A549 (cell line): ENCODE results near the gene USP36. TPM values are rescaled to one million over a fixed set of nuclear protein-coding genes. Genes with fewer than 3 reads are reported as not detected.

Experiments
- ATAC-seq, 2 experiments: fragments of 200-7000 bp in 1 of 2; fragments of >200 bp in 1 of 2; cut with Nextera tagmentation in 1 of 2; cut with Tn5 transposase in 1 of 2; 3 replicates each; pipeline versions ENCODE4 v1.8.0 to v1.9.1; 2018 to 2020; ENCODE audit warnings: mild to moderate bottlenecking in 1 of 2, moderate library complexity in 1 of 2
- CTCF ChIA-PET: fragments of 300-600 bp; sonication (Branson Sonifier 250); formaldehyde crosslinking; extraction: SDS; loops from one replicate; lab custom pipeline; 2021; ENCODE audit warnings: antibody characterized with exemption, inconsistent platforms; lab: Yijun Ruan, JAX
- POLR2A ChIA-PET: fragments of 350-600 bp; formaldehyde crosslinking; extraction: SDS; loops from one replicate; lab custom pipeline; 2021; ENCODE audit warnings: antibody characterized with exemption, inconsistent platforms; lab: Yijun Ruan, JAX
- DNase-seq, 2 experiments: peaks; one replicate each; pipeline versions ENCODE4 v3.0.0 to v3.0.0-alpha.2; 2011 to 2016; ENCODE audit warnings: low read depth in 1 of 2, low spot score in 1 of 2
- FAIRE-seq: peaks from 2 replicates; lab custom pipeline; 2011; peaks lifted over from hg19 to GRCh38; lab: Jason Lieb, UNC
- H3K27ac ChIP-seq, 2 experiments: fragments of >200 bp; sonication (Bioruptor Twin); formaldehyde crosslinking; 3 replicates each; pipeline ENCODE4 v1.5.1; 2016 to 2017
- H3K4me1 ChIP-seq: fragments of >200 bp; sonication (Bioruptor Twin); formaldehyde crosslinking; 3 replicates; pipeline ENCODE4 v1.6.1; 2016
- H3K4me2 ChIP-seq: fragments of >200 bp; sonication (Bioruptor Twin); formaldehyde crosslinking; 3 replicates; pipeline ENCODE4 v1.6.1; 2016
- H3K4me3 ChIP-seq: fragments of >200 bp; sonication (Bioruptor Twin); formaldehyde crosslinking; 3 replicates; pipeline ENCODE4 v1.5.1; 2016
- H3K9me3 ChIP-seq: fragments of >200 bp; sonication (Bioruptor Twin); formaldehyde crosslinking; 3 replicates; pipeline ENCODE4 v1.6.1; 2016
- CBX8 ChIP-seq: fragments of 200-600 bp; sonication (generic); IDR thresholded peaks from 2 replicates; pipeline ENCODE4 v1.6.1; 2016
- CHD2 ChIP-seq: fragments of 150-350 bp; IDR thresholded peaks from 2 replicates; pipeline ENCODE4 v1.6.1; 2014; ENCODE audit warnings: low read length; ENCODE audit not compliant: partially characterized antibody
- CHD4 ChIP-seq: fragments of 200-600 bp; sonication (generic); IDR thresholded peaks from 2 replicates; pipeline ENCODE4 v1.6.1; 2016; ENCODE audit warnings: antibody characterized with exemption, mild to moderate bottlenecking, borderline replicate concordance
- EHMT2 ChIP-seq: fragments of 200-600 bp; sonication (generic); IDR thresholded peaks from 2 replicates; pipeline ENCODE4 v1.6.1; 2016; ENCODE audit warnings: antibody characterized with exemption, low read depth, mild to moderate bottlenecking, moderate library complexity
- EP300 ChIP-seq, 2 experiments: fragments of >200 bp; sonication (Bioruptor Twin); formaldehyde crosslinking; IDR thresholded peaks; 2 replicates in 1 of 2; 3 replicates in 1 of 2; pipeline ENCODE4 v1.6.1; 2016 to 2017
- ESRRA ChIP-seq: fragments of 150-350 bp; IDR thresholded peaks from 2 replicates; pipeline ENCODE4 v1.6.1; 2014; ENCODE audit warnings: mild to moderate bottlenecking, low read length, borderline replicate concordance
- FOXS1 ChIP-seq: fragments of 250-450 bp; sonication (Bioruptor Pico); IDR thresholded peaks from 2 replicates; pipeline ENCODE4 v1.5.0; 2020; ENCODE audit warnings: mild to moderate bottlenecking, moderate library complexity
- GATA3 ChIP-seq: IDR thresholded peaks from 2 replicates; pipeline ENCODE4 v1.6.1; 2012; ENCODE audit warnings: borderline replicate concordance
- HDAC2 ChIP-seq: fragments of 200-600 bp; sonication (generic); IDR thresholded peaks from 2 replicates; pipeline ENCODE4 v1.6.1; 2016
- HOXA7 ChIP-seq: fragments of 250-450 bp; sonication (Bioruptor Pico); IDR thresholded peaks from 2 replicates; pipeline ENCODE4 v1.5.0; 2020; ENCODE audit warnings: mild to moderate bottlenecking, moderate library complexity
- HOXB13 ChIP-seq: fragments of 250-450 bp; sonication (Bioruptor Pico); IDR thresholded peaks from 2 replicates; pipeline ENCODE4 v1.5.0; 2020; ENCODE audit warnings: low read depth, mild to moderate bottlenecking, moderate library complexity
- JUN ChIP-seq, 2 experiments: fragments of >200 bp; sonication (Bioruptor Twin); formaldehyde crosslinking; IDR thresholded peaks; 2 replicates in 1 of 2; 3 replicates in 1 of 2; pipeline ENCODE4 v1.6.1; 2016 to 2017
- JUNB ChIP-seq: fragments of >200 bp; sonication (Bioruptor Twin); formaldehyde crosslinking; IDR thresholded peaks from 2 replicates; pipeline ENCODE4 v1.6.1; 2016
- KDM5A ChIP-seq: fragments of 200-600 bp; sonication (generic); IDR thresholded peaks from 2 replicates; pipeline ENCODE4 v1.6.1; 2016; ENCODE audit warnings: antibody characterized with exemption, mild to moderate bottlenecking
- NPAS2 ChIP-seq: fragments of 250-450 bp; sonication (Bioruptor Pico); IDR thresholded peaks from 2 replicates; pipeline ENCODE4 v1.8.0; 2022; ENCODE audit warnings: mild to moderate bottlenecking, moderate library complexity, borderline replicate concordance
- PHF8 ChIP-seq: fragments of 200-600 bp; sonication (generic); IDR thresholded peaks from 2 replicates; pipeline ENCODE4 v1.6.1; 2016; ENCODE audit warnings: low read depth, mild to moderate bottlenecking, antibody characterized with exemption, moderate library complexity, borderline replicate concordance
- RARB ChIP-seq: fragments of 250-450 bp; sonication (Bioruptor Pico); IDR thresholded peaks from 2 replicates; pipeline ENCODE4 v1.8.0; 2021; ENCODE audit warnings: mild to moderate bottlenecking, moderate library complexity
- RCOR1 ChIP-seq: fragments of 150-350 bp; IDR thresholded peaks from 2 replicates; pipeline ENCODE4 v1.6.1; 2014; ENCODE audit warnings: antibody characterized with exemption, low read length, low read depth
- RFX5 ChIP-seq: fragments of 450-650 bp; IDR thresholded peaks from 2 replicates; pipeline ENCODE4 v1.7.1; 2014; ENCODE audit warnings: antibody characterized with exemption, mild to moderate bottlenecking, moderate library complexity
- TFCP2L1 ChIP-seq: fragments of 250-450 bp; sonication (Bioruptor Pico); IDR thresholded peaks from 2 replicates; pipeline ENCODE4 v1.5.0; 2021; ENCODE audit warnings: mild to moderate bottlenecking
- USF2 ChIP-seq: fragments of 450-650 bp; IDR thresholded peaks from 2 replicates; pipeline ENCODE4 v1.6.1; 2014; ENCODE audit warnings: antibody characterized with exemption
- ZFP36 ChIP-seq: fragments of 450-650 bp; IDR thresholded peaks from 2 replicates; pipeline ENCODE4 v1.6.1; 2014; ENCODE audit warnings: borderline replicate concordance; ENCODE audit not compliant: partially characterized antibody
- ZNF302 ChIP-seq: fragments of 250-450 bp; sonication (Bioruptor Pico); IDR thresholded peaks from 2 replicates; pipeline ENCODE4 v1.9.0; 2021; ENCODE audit warnings: inconsistent platforms, mild to moderate bottlenecking, moderate library complexity
- WGBS: methylation state at CpG from one replicate; pipeline ENCODE4 v1.1.6; 2017; ENCODE audit errors: missing lambda C conversion rate; 5-methylcytosine and 5-hydroxymethylcytosine counted together
- polyA plus RNA-seq, 4 experiments: library from polyadenylated mRNA; depleted of rRNA in 3 of 4; stranded (reverse); fragments of >200 nt; fragmentation: RNase III in 1 of 4; extraction: RNeasy Plus Mini Kit Qiagen cat#74134 plus additional on column Dnase treatment in 1 of 4; gene quantifications; 2 replicates in 3 of 4; 3 replicates in 1 of 4; pipeline ENCODE4 v1.2.3, GENCODE V29; 2011 to 2017
- TF ChIP-seq, protein P1 (sequence below): fragments of 150-350 bp; IDR thresholded peaks from 2 replicates; pipeline ENCODE4 v1.6.1; 2014; ENCODE audit warnings: low read depth, mild to moderate bottlenecking, low read length

Gene USP36
- polyA plus RNA-seq, 2 of the 4 experiments (the other 2 are of a cell fraction) = 41.1 to 49.0 TPM

GRCh38 chr17:78879635-78880186 lies 39.1 kb upstream of the USP36 start:
- CTCF ChIA-PET = interaction anchor here (0.9 to 17.8 kb wide), 4 partner anchors 13 to 88 kb away, joined by 3 to 321 read pairs (median 32); no protein-coding TSS in a partner anchor
- WGBS = 92% methylated on average over 28 of the region's 28 CpGs
- peaks cover 43% of the 10 kb centered on the region for H3K4me1 ChIP-seq
- ATAC-seq (no peak), DNase-seq (no peak)
- no peak for TF ChIP-seq HDAC2
- TF ChIP-seq RCOR1 = no peak
- TF ChIP-seq PHF8 = no peak
- no peak for TF ChIP-seq KDM5A
- no peak for TF ChIP-seq JUNB
- no peak for TF ChIP-seq CHD4
- no peak for TF ChIP-seq GATA3
- TF ChIP-seq CHD2 = no peak
- TF ChIP-seq NPAS2 (CRISPR knock-in tag) = no peak
- TF ChIP-seq EP300 (IDR thresholded peaks at IDR 0.05) = no peak
- TF ChIP-seq EHMT2 = no peak
- no peak for TF ChIP-seq HOXB13
- no peak for TF ChIP-seq USF2
- TF ChIP-seq ZFP36 = no peak
- TF ChIP-seq HOXA7 = no peak
- TF ChIP-seq, protein P1, sequence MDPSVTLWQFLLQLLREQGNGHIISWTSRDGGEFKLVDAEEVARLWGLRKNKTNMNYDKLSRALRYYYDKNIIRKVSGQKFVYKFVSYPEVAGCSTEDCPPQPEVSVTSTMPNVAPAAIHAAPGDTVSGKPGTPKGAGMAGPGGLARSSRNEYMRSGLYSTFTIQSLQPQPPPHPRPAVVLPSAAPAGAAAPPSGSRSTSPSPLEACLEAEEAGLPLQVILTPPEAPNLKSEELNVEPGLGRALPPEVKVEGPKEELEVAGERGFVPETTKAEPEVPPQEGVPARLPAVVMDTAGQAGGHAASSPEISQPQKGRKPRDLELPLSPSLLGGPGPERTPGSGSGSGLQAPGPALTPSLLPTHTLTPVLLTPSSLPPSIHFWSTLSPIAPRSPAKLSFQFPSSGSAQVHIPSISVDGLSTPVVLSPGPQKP = no peak
- no peak for TF ChIP-seq RARB (CRISPR knock-in tag)
- no peak for TF ChIP-seq TFCP2L1
- TF ChIP-seq, all 56 proteins: peak for 0
- Histone ChIP-seq H3K4me3 (no peak overlapping the region), H3K9me3 (no peaks in the 10 kb centered on the region), H3K4me2 (no peak overlapping the region), H3K27ac (no peak overlapping the region)
- no peak for FAIRE-seq
- POLR2A ChIA-PET = no interaction called here

DNA sequence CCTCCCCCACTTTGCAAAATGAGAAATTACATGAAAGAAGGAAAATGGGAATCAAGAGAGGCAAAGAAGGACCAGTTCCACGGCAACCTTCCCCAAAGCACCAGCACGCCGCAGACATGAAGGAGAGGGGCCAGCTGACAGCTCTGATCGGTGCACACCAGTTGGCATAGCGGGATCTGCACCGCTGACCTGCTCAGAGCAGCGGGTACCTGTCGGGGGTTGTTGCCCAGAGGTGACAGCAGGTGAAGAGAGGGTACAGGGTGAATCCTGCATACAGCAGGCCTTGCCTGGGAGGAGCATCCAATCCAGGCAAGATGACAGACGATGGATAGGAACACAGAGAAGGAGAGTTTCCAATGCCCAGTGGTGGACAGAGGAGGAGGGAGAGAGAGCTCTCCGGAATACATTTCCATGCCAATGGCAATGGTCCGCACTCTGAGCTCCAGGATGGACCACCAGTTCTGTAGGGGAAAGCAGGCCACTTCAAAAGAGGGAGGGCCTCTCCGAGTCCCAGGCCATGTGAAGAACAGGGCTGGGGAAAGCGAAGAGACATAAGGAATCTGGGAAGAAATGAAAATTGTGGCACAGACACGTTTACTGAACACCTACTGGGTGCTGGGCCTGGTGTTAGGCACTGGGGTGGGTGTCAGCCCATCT lies 38.4 kb upstream of the USP36 start:
- no peak overlapping the region for H3K4me2 ChIP-seq
- no peak for ATAC-seq
- no peak for FAIRE-seq
- ChIA-PET CTCF (interaction anchor here (0.9 to 17.8 kb wide), 5 partner anchors 12 to 89 kb away, joined by 3 to 321 read pairs (median 5); no protein-coding TSS in a partner anchor), POLR2A (no interaction called here)
- no peak overlapping the region for H3K4me3 ChIP-seq
- H3K4me1 ChIP-seq = peaks cover 42% of the 10 kb centered on the region
- H3K27ac ChIP-seq = 0 out of 6 replicates have a peak overlapping the region, but pooled peaks of 1 of the 2 experiments have one; percentile 3
- H3K9me3 ChIP-seq = no peaks in the 10 kb centered on the region
- no peak for DNase-seq
- WGBS = 90% methylated on average over 14 of the region's 14 CpGs
- TF ChIP-seq FOXS1 (no peak), ESRRA (no peak), ZNF302 (no peak), JUN (IDR thresholded peaks at IDR 0.05) (no peak), EP300 (IDR thresholded peaks at IDR 0.05) (no peak), KDM5A (no peak), RFX5 (no peak), CBX8 (no peak), NPAS2 (CRISPR knock-in tag) (no peak)
